GM19467 (cell line): ENCODE data around the gene ATP1A3.
"Not testable (repeated sequence)": the region's sequence is repeated elsewhere in the genome, so short reads cannot be mapped to it uniquely, and the experiment has no call there.

ENCODE experiments used
- ATAC-seq: cut with Tn5 transposase; IDR thresholded peaks from one replicate; pipeline ENCODE4 v1.9.1; 2021; ENCODE audit warnings: mild to moderate bottlenecking, moderate library complexity; ENCODE audit not compliant: unreplicated experiment

The ATP1A3 gene

DNA sequence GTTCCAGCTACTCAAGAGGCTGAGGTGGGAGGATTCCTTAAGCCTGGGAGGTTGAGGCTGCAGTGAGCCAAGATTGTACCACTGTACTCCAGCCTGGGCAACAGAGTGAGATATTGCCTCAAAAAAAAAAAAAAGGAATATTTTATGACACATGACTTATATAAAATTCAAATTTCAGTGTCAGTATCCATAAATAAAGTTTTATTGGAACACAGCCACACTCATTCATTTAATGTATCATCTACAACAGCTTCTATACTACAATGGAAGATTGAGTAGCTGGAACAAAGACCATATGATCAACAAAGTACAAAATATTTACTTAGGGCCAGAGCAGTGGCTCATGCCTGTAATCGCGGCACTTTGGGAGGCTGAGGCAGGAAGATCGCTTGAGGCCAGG lies 18.7 kb upstream of the ATP1A3 start:
- ATAC-seq: not testable (repeated sequence)

DNA sequence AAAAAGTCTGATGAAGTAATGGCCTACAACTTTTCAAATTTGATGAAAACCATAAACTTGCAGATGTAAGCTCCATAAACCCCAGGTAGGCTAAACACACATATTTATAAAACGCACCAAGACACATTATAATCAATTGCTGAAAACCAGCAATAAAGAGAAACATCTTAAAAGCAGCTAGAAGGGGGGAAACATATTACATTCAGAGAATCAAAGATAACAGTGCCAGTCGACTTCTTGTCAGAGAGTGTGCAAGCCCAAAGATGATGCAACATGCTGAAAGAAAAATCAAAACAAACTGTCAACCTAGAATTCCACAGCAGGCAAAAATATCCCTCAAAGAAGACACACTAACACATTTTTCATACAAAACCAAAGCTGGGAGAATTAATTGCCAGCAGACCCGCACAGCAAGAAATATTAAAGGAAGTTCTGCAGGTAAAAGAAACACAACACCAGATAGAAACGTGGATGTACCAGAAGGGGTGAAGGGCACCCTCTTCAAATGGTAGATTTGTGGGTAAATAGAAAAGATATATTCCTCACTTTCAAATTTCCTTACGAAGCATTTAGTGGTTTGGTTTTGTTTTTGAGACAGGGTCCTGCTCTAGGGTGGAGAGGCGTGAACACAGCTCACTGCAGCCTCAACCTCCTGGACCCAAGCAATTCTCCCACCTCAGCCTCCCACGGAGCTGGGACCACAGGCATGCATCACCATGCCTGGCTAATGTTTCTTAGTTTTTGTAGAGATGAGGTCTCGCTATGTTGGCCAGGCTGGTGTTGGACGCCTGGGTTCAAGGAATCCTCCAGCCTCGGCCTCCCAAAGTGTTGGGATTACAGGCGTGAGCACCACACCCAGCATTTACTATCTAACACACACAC lies 16.5 kb upstream of the ATP1A3 start:
- no peak for ATAC-seq

DNA sequence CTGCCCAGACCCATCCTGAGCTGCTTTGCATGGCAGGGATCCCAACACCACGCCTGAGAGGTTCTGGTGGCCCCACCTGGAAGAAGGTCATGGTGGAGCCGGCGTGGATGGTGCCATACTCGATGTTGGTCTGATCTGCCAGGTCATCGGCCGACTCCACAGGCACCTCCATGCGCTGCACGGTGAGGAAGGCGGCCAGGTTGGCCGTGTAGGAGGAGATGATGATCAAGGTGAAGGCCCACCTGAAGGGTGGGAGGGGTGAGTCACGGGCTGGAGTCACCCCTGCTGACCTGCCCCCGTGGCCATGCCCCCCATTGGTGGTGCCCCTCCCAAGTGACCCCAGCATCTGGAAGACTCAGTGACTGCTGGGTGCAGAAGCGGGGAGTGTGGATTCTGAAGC lies 12.5 kb upstream of the ATP1A3 start:
- no peak for ATAC-seq

DNA sequence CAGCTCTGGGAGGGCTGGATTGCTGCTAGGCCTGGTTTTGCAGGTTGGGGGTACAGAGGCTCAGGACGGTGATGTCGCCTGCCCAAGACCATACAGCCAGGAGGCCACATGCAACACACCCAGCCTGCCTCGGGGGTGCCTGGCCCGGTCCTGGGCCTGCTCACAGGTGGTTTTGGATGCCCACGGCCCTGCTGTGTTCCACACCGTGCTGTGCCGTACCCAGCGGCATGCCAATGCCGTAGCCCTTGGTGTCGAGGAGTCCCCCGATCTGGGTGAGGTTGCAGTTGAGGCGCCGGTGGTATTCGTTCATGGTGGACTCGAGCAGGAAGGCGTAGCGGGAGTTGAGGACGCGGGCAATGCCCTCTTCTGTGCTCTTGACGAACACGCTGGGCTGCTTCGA lies 11.5 kb upstream of the ATP1A3 start:
- ATAC-seq: no peak

DNA sequence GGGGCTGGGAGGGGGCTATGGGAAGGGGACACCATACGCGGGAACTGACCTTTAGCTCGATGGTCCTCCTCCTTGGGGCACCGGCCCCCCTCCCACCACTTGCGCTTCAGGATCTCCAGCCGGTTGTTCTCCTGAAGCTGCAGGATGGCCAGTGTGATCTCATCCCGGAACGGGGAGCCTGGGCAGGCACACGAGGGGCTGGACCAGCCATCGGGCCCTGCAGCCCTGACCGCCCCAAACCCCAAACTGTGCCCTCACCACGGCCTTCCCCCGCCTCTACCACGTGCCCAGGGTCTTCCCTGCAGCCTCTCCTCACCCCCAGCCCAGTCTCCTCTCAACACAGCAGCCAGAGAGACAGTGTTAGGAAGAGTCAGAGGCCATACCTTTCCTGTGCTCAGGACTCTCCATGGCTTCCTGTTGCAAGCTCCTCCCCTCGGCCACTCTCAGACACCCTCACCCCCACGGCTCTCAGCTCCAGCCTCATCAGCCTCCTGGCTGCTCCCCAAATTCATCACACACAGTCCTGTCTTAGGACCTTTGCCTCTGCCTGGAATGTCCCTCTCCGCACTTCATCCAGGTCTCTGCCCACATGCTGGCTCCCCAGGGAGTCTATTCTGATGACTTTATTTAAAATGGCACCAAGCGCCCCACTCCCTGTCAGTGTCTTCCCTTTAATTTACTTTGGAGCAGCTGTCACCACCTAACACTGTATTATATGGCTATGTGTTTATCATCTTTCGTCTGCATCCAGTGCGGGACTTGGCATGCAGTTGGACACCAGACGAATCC lies 9.7 kb upstream of the ATP1A3 start:
- no peak for ATAC-seq

DNA sequence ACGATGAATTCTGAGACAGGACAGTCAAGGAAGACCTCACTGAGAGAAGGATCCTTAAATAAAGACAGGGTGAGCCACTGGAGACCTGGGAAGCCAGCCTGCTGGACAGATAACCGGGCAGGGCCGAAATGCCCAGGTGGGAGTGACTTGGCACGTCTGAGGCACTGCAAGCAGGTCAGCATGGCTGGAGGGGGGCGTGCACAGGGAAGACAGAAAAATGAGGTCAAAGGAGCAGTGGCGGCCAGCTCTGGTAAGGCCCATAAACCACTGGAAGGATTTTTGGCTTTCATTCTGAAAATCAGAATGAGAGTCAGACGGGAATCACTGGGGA lies 5.8 kb upstream of the ATP1A3 start:
- ATAC-seq: no peak

DNA sequence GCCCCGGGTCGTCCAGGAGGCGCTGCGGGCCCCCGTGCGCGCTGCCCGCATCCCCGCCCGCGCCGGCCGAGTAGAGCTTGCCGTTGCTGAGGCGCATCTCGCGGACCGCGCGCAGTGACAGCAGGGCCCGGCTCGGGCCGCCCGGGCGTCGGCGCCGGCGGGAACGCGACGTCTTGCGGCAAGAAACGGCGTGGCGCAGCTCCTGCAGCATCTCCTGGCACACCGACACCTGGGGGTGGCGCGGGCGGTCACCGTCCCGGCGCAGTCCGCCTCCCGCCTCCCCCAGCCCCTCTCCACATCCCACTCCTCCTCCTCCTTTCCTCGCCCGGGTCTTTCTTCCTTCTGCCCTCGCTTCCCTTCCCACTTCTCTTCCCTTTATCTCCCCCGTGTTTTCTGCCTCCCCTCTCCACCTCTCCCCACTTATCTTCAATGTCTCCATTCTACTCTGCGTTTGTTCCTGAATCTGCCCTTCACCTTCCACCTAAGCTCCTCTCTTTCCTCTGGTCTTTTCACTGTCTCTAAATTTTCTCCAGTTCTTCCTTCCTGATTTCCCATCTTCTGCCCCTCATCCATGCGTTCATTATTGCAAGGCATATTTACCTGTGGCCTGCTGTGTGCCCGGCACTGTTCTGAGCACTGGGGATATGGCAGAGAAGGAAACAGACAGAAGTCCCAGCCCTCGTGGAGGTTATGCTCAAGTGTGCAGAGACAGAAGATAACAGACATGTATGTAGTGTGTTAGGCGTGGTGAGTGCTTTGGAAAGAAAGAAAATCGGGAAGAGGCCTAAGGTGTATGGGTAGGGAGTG lies 5.2 kb upstream of the ATP1A3 start:
- ATAC-seq: no peak

DNA sequence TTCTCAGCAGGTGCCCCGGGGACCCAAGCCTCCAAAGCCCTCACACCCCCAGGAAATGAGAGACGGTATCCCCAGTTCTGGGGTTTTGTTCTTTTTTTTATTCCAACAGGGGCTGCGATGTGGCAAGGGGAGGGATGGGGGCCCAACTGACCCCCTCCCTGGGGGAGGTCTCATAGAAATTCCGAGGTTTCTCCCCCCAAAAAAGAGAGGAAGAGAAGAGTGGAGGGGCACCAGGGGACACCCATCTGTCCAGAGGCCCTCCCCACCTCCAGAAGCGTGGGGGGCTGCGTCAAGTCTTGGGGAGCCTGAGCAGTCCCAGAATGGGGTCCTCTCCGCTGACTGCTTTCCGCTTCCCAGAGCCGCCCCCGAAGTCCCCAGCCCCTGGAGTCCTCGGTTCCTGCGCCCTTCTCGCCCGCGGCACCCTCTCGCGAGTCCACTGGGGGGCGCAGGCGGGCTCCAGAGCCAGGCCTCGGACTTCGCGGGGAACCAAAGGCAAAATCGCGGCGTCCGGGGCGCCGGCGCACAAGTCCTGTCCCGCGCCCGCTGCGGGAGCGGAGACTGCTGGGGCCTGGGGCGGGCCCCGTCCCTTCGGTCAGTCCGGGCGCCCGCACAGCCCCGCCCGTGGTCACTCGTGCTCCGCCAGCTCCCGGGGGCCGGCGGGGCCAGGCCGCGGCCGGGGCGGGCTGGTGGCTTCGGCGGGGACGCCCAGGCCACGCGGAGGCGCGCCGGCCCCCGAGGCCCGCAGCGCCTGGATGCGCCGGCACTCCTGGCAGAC lies 4.4 kb upstream of the ATP1A3 start:
- ATAC-seq: no peak

DNA sequence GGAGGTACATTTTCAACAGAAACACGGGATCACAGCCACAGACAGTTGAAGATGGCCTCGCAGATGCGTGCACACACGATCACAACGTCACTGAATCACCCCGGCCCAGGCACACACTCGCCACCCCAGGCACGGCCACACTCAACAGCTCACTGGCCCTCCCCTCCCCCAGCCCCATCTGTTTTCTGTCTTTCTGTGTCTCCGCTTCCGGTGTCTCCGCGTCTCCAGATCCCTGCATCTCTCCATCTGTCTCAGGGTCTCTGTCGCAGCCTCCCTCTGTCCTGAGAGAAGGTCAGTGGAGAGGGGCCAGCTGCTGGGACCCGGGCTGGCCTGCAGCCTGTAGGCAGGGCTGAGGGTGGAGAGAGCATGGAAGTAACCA lies 3.8 kb upstream of the ATP1A3 start:
- ATAC-seq: no peak

DNA sequence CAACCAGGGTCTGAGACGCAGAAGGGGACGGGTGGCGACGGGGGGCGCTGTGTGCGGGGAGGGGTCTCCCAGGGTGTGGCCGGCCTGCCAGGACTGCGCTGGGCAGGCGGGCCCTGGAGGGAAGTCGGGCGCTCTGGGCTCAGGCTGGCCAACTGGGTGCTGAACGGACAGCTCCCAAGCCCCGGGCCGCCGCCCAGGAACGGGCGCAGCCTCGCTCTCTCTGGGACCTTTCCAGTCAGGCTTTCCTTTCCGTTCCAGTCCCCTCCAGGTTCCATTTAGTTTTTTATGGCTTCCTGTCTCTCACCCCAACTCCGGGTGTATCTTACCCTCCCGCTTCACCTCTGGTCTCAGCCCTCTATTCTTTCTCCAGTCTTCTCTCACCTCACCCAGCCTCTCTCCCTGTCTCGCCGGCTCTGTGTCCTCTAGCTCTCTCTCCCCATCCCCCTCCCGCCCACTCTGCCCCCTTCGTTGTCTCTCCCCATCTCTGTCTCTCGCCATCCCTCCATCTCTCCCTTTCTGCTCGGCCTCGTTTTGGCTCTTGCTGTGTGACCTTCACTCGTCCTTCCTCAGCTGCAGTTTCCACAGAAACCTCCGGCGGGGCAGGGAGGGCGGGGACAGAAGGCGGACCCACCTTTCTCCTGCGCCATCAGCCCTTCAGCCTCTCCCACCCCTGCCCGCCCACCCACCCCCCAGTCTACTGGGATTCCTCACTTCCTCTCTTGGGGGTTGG lies 3.3 kb upstream of the ATP1A3 start:
- ATAC-seq: no peak

DNA sequence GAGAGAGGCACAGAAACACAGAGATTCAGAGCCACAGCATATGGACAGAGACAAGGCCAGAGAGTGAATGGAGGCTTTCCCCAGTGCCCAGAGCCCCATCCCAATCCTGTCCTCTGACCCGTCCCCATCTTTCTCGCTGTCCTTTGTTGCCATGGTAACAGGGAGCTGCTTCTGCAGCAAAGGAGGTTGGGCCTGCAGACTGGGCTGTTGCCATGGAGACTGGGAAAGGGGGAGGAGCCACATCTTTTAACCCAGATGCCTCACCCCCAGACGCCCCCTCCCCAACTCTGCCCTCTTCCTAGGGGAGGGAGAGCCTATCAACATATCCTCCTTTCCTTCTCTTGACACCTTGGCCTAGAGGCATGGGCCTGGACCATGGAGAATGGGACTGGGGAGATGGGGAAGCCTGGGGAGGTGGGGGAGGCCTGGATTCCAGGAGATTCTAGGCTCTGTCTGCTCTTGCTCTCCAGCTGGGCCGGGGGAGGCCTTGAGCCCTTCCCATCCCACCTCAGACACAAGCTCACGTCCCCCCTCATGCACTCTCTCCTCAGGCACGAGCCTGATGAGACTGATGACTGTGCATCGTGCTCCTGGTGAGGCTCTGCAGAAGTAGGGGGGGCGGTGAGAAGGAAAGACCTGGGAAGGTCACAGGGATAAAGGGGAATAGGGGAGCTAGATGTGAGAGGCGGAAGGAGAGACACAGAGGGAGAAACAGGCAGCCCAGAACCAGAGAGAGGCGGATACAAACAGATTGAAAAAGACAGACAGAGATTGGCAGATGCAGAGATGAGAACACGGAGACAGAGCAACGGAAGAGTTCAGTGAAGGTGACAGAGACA lies 2.1 kb upstream of the ATP1A3 start:
- ATAC-seq: no peak

DNA sequence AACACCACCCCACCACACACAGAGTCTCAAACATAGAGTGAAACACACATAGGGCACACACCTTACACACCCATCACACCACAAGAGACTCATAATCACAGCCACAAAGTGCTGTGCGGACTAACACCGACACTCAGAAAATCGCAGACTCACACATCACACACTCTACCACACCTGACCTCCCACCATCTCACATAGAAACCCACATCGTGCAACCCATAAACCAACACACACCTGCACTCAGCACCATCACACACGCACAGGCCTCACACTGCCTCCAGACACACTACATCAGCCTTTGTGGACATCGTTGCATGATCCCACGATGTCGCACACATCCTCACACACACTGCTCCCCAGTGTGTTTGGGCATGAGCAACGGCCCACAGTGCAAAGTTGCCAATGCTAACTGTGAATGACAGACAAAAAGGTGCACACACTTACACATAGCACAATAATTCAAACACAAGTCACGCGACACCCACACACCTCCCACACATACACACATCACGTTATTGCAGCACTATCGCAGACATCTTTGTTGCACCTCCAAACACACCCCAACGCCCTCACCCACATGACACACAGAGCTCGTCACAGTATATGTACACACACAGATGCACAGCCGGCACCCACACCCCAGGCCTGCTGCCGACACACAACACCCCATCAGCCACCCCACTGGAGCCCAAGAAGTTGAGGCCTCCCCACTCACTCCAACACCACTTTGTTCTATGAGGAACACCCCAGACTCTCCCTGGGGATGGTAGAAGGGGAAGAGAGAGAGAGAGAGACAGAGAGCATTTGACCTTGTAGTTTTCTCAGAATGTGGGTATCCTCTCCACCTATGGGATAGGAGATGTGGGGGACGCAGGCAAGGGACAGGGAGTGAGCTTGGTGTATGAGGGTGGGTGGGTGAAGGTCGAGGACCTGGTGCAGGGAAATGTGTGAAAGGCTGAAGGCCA lies 1.2 kb upstream of the ATP1A3 start:
- ATAC-seq: no peak

DNA sequence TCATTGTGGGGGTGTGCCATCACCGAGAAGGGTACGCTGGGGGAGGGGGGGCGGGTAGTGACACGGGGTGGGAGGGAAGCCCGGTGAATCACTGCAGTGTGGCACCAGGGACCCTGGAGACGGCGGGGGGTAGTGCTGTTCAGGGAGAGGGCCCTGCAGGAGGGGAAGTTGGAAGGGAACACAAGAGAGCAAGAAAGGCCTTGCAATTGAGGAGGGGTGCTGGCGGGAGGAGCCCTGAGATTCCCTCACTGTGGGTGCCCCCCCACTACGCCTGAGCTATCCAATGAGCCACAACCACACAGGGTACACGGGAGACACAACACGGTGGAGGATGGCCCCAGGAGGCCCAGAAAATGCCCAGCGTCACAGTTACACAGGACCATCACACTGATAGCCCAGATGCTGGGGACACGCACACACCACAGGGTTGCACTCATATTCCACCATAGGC lies 516 bp upstream of the ATP1A3 start:
- no peak for ATAC-seq

DNA sequence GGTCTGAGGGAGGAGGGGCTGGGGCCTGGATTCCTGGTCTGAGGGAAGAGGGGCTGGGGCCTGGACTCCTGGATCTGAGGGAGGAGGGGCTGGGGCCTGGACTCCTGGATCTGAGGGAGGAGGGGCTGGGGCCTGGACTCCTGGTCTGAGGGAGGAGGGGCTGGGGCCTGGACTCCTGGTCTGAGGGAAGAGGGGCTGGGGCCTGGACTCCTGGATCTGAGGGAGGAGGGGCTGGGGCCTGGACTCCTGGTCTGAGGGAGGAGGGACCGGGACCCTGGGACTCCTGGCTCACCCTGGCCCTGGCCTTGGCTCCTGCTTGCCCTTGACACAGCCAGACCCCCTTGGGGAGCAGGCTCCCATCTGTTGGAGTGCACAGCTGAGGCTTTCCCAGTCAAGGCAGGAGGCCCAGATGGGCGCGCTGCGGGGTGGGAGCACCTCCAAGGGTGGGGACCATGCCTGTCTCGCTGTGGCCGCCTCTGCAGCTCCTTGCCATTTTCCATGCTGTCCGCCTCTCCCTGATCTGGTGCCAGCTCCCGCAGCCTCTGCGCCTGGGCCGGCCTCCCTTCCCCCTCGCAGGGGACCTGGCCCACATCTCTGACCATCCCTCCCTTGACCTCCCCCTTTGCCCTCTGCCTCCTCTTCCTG lies 2.0 kb downstream of the ATP1A3 start:
- ATAC-seq: not testable (repeated sequence)

DNA sequence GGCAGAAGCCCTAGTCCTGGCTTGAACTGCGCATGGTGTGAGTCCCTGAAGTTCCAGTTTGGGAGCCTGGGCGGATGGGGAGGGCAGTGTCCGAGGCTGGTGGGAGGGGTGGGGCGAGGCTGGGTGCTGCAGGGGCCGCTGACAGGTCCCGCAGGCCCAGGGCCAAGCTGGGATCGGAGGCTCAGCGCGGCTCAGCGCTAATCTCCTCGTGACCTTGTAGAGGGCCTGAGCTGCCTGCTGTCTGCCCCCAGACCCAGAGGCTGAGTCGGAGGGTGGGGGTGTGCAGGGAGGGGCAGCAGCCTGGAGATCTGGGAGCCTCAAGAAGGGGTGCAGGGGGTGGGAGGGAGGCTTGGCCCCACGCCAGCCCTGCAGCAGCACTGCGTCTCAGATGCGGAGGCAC lies 3.0 kb downstream of the ATP1A3 start:
- ATAC-seq: no peak

DNA sequence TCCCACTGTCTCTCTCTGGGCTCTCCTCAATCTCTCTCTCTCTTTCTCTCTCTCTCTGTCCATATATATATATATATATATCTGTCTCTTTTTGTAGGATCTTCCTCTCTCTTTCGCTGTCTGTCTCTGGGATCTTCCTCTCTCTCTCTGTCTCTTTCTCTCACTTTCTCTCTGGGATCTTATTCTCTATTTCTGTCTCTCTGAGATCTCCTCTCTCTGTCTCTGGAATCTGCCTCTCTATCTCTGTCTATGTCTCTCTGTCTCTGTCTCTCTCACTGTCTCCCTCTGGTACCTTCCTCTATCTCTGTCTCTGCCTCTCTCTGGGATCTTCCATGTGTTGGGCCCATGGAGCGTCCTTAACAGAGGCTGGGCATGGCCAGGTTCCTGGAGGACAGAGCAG lies 3.4 kb downstream of the ATP1A3 start:
- no peak for ATAC-seq

DNA sequence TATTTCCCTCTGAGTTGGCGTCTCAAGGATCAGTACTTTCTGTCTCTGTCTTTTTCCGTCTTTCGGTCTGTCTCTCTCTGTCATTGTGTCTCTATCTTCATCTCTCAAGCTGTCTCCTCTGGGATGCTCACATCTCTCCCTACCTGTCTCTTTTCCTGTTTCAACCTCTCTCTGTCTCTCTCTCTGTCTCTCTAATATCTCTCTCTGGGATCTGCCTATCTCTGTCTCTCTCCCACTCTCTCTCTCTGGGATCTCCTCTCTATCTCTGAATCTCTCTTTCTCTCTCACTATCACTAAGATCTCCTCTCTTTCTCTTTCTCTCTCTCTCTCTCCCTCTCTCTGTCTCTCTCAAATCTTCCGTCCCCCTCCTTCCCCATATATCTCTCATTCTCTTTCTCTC lies 4.0 kb downstream of the ATP1A3 start:
- no peak for ATAC-seq

DNA sequence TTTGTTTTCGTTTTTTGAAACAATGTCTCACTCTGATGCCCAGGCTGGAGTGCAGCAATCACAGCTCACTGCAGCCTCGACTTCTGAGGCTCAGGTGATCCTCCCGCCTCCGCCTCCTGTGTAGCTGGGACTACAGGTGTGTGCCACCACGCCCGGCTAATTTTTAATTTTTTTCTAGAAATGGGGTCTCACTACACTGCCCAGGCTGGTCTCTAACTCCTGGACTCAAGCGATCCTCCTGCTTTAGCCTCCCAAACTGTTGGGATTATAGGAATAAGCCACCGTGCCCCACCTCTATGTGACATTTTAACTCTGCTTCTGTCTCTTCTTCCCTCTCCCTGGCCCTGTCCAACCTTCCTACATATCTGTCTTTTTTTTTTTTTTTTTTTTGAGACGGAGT lies 5.1 kb downstream of the ATP1A3 start:
- ATAC-seq: no peak
